HEK293T (cell line): Measurements from ENCODE around the gene C19orf25.

Experiments used
- ARNT ChIP-seq: fragments of 450-650 bp; IDR thresholded peaks from 2 replicates; pipeline ENCODE4 v1.6.1; 2017; ENCODE audit warnings: mild to moderate bottlenecking
- BHLHE40 ChIP-seq: fragments of 450-650 bp; IDR thresholded peaks from 2 replicates; pipeline ENCODE4 v1.6.1; 2016; ENCODE audit warnings: mild to moderate bottlenecking, moderate library complexity, borderline replicate concordance
- FOXK2 ChIP-seq: fragments of 450-650 bp; IDR thresholded peaks from 2 replicates; pipeline ENCODE4 v1.6.1; 2016; ENCODE audit warnings: mild to moderate bottlenecking
- FOXM1 ChIP-seq: fragments of 450-650 bp; IDR thresholded peaks from 2 replicates; pipeline ENCODE4 v1.6.1; 2017; ENCODE audit warnings: mild to moderate bottlenecking, borderline replicate concordance
- L3MBTL2 ChIP-seq: fragments of 450-650 bp; conservative IDR thresholded peaks from 2 replicates; pipeline ENCODE4 v1.6.1; 2016; ENCODE audit warnings: mild to moderate bottlenecking
- LEF1 ChIP-seq: fragments of 450-650 bp; IDR thresholded peaks from 2 replicates; pipeline ENCODE4 v1.6.1; 2017; ENCODE audit warnings: mild to moderate bottlenecking, borderline replicate concordance
- SP1 ChIP-seq: fragments of 450-650 bp; IDR thresholded peaks from 2 replicates; pipeline ENCODE4 v1.6.1; 2017
- SUZ12 ChIP-seq: fragments of 450-650 bp; IDR thresholded peaks from 2 replicates; pipeline ENCODE4 v1.6.1; 2016; ENCODE audit warnings: mild to moderate bottlenecking
- TARDBP ChIP-seq: fragments of 450-650 bp; IDR thresholded peaks from 2 replicates; pipeline ENCODE4 v1.6.1; 2016
- TF ChIP-seq, protein P1 (sequence below): fragments of 450-650 bp; IDR thresholded peaks from 2 replicates; pipeline ENCODE4 v1.6.1; 2016

- TF ChIP-seq LEF1, result no peak
- TF ChIP-seq, protein P1, sequence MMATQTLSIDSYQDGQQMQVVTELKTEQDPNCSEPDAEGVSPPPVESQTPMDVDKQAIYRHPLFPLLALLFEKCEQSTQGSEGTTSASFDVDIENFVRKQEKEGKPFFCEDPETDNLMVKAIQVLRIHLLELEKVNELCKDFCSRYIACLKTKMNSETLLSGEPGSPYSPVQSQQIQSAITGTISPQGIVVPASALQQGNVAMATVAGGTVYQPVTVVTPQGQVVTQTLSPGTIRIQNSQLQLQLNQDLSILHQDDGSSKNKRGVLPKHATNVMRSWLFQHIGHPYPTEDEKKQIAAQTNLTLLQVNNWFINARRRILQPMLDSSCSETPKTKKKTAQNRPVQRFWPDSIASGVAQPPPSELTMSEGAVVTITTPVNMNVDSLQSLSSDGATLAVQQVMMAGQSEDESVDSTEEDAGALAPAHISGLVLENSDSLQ, result no peak
- no peak for TF ChIP-seq FOXK2
- no peak for TF ChIP-seq BHLHE40
- no peak for TF ChIP-seq SP1
- TF ChIP-seq FOXM1, result no peak
- TF ChIP-seq SUZ12, result no peak
- no peak for TF ChIP-seq ARNT
- no peak for TF ChIP-seq TARDBP
- TF ChIP-seq L3MBTL2, result no peak
Observed at GRCh38 chr19:1457892-1458291, 21.1 kb downstream of the C19orf25 start.
